Measurements from ENCODE around the gene CNNM3. TPM values are rescaled to one million over a fixed set of nuclear protein-coding genes. Genes with fewer than 3 reads are reported as not detected.

CNNM3 gene
- total and polyA plus RNA-seq, 12 donors = 6.7 to 42.4 (median 15.8) TPM

DNA sequence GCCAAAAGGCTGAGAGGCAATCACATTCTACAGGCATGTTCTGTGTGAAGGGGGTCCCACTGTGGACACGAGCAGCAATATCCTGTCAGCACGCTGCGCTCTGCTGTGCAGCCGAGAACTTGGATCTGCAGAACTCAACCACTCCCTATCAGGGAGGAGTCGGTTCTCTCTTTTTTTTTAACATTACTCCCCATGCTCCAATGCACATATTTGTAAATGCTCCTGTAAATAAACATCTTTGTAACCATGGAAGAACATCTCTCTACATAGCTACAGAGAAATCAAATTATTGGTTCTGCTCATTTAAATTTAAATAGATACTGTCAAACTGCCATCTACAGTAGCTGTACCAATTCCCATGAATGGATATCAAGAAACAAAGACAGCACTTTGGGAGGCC is 30.8 kb downstream of the CNNM3 start:
- intact Hi-C loops (cut with DNase I) = no loop called here
- H3K27ac ChIP-seq = no peak overlapping the region

DNA sequence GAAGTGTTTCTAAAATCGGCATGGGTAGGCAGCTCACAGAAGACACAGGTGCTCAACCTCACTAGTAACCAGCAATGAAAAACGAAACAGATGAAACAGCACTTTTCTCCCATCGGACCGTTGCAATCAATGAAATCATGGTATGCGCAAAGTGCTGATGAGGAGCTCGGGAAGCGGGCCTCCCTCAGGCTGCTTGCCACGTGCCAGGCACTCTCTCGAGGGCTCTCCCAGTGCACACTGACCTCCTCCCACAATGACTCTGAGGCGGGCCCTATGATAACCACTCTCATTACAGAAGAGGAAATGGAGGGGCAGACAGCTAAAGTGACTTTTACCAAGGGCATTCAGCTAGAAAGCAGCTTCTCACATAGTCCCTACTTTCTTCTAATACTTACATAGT is 31.5 kb downstream of the CNNM3 start:
- DNase-seq = no peak
- no peak for TF ChIP-seq POLR2A (IDR thresholded peaks at IDR 0.05)
- TF ChIP-seq, protein P1, sequence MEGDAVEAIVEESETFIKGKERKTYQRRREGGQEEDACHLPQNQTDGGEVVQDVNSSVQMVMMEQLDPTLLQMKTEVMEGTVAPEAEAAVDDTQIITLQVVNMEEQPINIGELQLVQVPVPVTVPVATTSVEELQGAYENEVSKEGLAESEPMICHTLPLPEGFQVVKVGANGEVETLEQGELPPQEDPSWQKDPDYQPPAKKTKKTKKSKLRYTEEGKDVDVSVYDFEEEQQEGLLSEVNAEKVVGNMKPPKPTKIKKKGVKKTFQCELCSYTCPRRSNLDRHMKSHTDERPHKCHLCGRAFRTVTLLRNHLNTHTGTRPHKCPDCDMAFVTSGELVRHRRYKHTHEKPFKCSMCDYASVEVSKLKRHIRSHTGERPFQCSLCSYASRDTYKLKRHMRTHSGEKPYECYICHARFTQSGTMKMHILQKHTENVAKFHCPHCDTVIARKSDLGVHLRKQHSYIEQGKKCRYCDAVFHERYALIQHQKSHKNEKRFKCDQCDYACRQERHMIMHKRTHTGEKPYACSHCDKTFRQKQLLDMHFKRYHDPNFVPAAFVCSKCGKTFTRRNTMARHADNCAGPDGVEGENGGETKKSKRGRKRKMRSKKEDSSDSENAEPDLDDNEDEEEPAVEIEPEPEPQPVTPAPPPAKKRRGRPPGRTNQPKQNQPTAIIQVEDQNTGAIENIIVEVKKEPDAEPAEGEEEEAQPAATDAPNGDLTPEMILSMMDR (IDR thresholded peaks at IDR 0.05) = no peak
- Histone ChIP-seq H3K27me3 (no peaks in the 10 kb centered on the region), H3K9me3 (replicated peaks in 1 of 3) (no peaks in the 10 kb centered on the region), H3K27ac (peak overlapping the region in 2 of 5 donors; percentile 22 to 52), H3K4me3 (no peak overlapping the region), H3K36me3 (replicated peaks in 1 of 2) (peaks cover 0 to 42% of the 10 kb centered on the region in 2 donors), H3K4me1 (replicated peaks in 1 of 2) (peaks cover 5 to 10% of the 10 kb centered on the region in 2 donors)
- intact Hi-C loops (cut with DNase I) = no loop called here
- WGBS, 4 donors = 83 to 91% (median 87%) methylated on average over 10 of the region's 10 CpGs

More for the DNA sequence above, 30.8 kb downstream of the CNNM3 start:
- Histone ChIP-seq H3K27me3 (no peaks in the 10 kb centered on the region), H3K36me3 (replicated peaks in 1 of 2) (peaks cover 0 to 40% of the 10 kb centered on the region in 2 donors), H3K4me1 (replicated peaks in 1 of 2) (peaks cover 5 to 10% of the 10 kb centered on the region in 2 donors), H3K4me3 (no peak overlapping the region), H3K9me3 (replicated peaks in 1 of 3) (no peaks in the 10 kb centered on the region)
- DNase-seq = no peak
- TF ChIP-seq POLR2A (IDR thresholded peaks at IDR 0.05) = no peak
- TF ChIP-seq, protein P1 (IDR thresholded peaks at IDR 0.05) = no peak
- 92 to 97% (median 94%) methylated on average over 5 of the region's 5 CpGs for WGBS, 4 donors

DNA sequence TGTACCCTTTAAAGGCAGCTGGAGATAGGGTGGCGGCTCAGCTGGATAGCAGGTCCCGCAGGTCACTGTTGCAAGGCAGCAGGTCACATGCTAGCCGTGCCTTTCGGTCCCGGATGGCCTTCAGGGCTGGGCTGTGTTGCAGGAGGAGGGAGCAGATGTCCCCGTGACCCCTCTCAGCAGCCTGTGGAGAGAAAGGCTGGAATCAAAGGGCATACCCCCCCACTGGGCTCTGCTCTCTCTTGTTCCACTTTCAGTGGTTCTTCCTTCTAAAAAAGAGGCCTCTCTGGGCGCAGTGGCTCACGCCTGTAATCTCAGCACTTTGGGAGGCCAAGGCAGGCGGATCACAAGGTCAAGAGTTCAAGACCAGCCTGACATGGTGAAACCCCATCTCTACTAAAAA is 32.2 kb downstream of the CNNM3 start:
- H3K27me3 ChIP-seq = no peaks in the 10 kb centered on the region
- peak overlapping the region in 3 of 5 donors; percentile 32 to 53 (median 52) for H3K27ac ChIP-seq
- peaks cover 0 to 49% of the 10 kb centered on the region in 2 donors for H3K36me3 ChIP-seq (replicated peaks in 1 of 2)
- intact Hi-C loops (cut with DNase I) = no loop called here
- 34 to 51% (median 44%) methylated on average over 4 to 9 of the region's 9 CpGs for WGBS, 4 donors
- TF ChIP-seq POLR2A (IDR thresholded peaks at IDR 0.05) = no peak
- TF ChIP-seq, protein P1 (IDR thresholded peaks at IDR 0.05) = no peak
- no peaks in the 10 kb centered on the region for H3K9me3 ChIP-seq (replicated peaks in 1 of 3)
- no peak overlapping the region for H3K4me3 ChIP-seq
- H3K4me1 ChIP-seq (replicated peaks in 1 of 2) = peaks cover 5 to 10% of the 10 kb centered on the region in 2 donors
- peak in 6 of 7 donors; percentile 72 to 91 (median 85) for DNase-seq

DNA sequence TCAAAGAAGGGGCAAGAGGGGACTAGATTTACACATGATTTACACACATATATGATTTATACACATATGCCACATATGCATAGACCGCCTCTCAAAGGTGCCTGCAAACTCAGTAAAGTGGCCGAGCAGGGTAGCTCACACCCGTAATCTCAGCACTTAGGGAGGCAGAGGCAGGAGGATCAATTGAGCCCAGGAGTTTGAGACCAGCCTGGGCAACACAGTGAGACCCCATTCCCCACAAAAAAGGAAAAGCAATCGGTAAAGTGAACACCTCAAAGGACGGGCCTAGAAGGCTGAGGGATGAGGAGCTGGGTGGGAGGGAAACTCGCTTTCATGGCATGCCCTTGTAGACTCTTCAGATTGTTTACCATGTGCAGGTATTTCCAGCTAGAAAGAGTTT is 36.6 kb downstream of the CNNM3 start:
- Histone ChIP-seq H3K4me3 (no peak overlapping the region), H3K27me3 (no peaks in the 10 kb centered on the region), H3K4me1 (replicated peaks in 1 of 2) (peaks cover 21 to 22% of the 10 kb centered on the region in 2 donors), H3K36me3 (replicated peaks in 1 of 2) (peaks cover 0 to 46% of the 10 kb centered on the region in 2 donors), H3K9me3 (replicated peaks in 1 of 3) (no peaks in the 10 kb centered on the region), H3K27ac (no peak overlapping the region)
- WGBS, 4 donors = 86 to 98% (median 96%) methylated on average over 6 of the region's 6 CpGs
- TF ChIP-seq, protein P1 (IDR thresholded peaks at IDR 0.05) = no peak
- TF ChIP-seq POLR2A (IDR thresholded peaks at IDR 0.05) = no peak
- DNase-seq = no peak
- intact Hi-C loops (cut with DNase I) = no loop called here

Data from adrenal gland (tissue), 12 donors.